ENCODE results near the gene PRR11.

DNA sequence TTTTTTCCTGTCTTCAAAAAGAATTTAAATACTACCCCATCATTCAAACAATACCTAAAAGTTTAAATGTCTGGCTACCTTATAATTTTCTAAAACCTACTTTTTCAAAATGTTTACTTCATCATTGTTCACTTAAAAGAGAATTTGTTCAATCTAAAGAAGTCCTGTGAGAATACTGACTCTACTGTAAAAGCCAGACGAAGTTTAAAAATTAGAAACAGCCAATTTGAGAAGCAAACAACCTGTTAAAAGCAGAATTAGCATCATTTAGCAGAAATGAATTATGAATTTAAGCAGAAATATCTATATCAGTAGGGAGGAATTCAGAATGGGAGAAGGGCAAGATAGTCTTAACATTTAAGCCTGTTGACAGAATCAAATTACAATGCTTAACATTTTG, 2.6 kb upstream of the PRR11 start:
- no peak for TF ChIP-seq EZH2 (IDR thresholded peaks at IDR 0.05; ENCODE audit: insufficient read depth, poor library complexity, severe bottlenecking)
- TF ChIP-seq EZH2phosphoT487 (IDR thresholded peaks at IDR 0.05; ENCODE audit: insufficient read depth, low read depth), result no peak
